ENCODE results near the gene CLCN2. TPM values are rescaled to one million over a fixed set of nuclear protein-coding genes. Genes with fewer than 3 reads are reported as not detected.

The CLCN2 gene
- total and polyA plus RNA-seq, 2 of the 8 experiments (the other 6 are each of a cell fraction or from before 2014, with no cell fraction given) = 13.7 to 16.1 TPM

- Histone ChIP-seq H3K27me3 (replicated peaks in 1 of 4; ENCODE audit: control insufficient read depth in 3 of 4, extremely low read depth in 1 of 4, insufficient read depth in 3 of 4, low read length in 3 of 4) (peaks cover 0 to 3% (median 2%) of the 10 kb centered on the region in 4 experiments; a peak in 4 of 7 replicates), H2AFZ (ENCODE audit: low read length) (no peak overlapping the region), H3K56ac (replicated peaks; ENCODE audit: insufficient read length, low read depth, low read length) (no peak overlapping the region), H2BK120ac (replicated peaks; ENCODE audit: low read depth, low read length) (no peak overlapping the region), H3K14ac (ENCODE audit: insufficient read length) (no peak overlapping the region), H3K9me3 (ENCODE audit: insufficient read depth in 2 of 2, low read depth in 1 of 2, low read length in 1 of 2) (no peaks in the 10 kb centered on the region), H3K23ac (ENCODE audit: insufficient read length) (no peak overlapping the region), H3K18ac (ENCODE audit: extremely low read depth, low read length) (no peak overlapping the region), H2BK12ac (ENCODE audit: low read depth, low read length) (no peak overlapping the region), H3K27ac (ENCODE audit: low read depth, low read length) (no peak overlapping the region), H3K36me3 (ENCODE audit: control insufficient read depth in 2 of 4, insufficient read depth in 4 of 4, low read length in 3 of 4) (peaks cover 2 to 10% (median 8%) of the 10 kb centered on the region in 4 experiments; a peak in 7 of 8 replicates), H4K5ac (ENCODE audit: insufficient read length, low read depth, low read length) (no peak overlapping the region), H2BK5ac (ENCODE audit: low read depth, low read length) (no peak overlapping the region), H3K4me3 (ENCODE audit: extremely low read depth in 1 of 4, insufficient read depth in 2 of 4, low read depth in 3 of 4, low read length in 4 of 4) (no peak overlapping the region), H4K8ac (ENCODE audit: extremely low read depth, insufficient read depth, low read length) (no peak overlapping the region), H4K91ac (replicated peaks; ENCODE audit: insufficient read length, low read length) (no peak overlapping the region), H2BK15ac (ENCODE audit: low read length) (no peak overlapping the region; the same call in 1 of the 2 replicates), H3K79me1 (ENCODE audit: low read depth, low read length) (no peaks in the 10 kb centered on the region), H3K4me1 (replicated peaks in 1 of 4; ENCODE audit: control insufficient read depth in 3 of 4, insufficient read depth in 4 of 4, low read length in 3 of 4) (peaks cover 4 to 14% (median 12%) of the 10 kb centered on the region in 4 experiments), H2BK20ac (ENCODE audit: low read length) (no peak overlapping the region), H3K79me2 (ENCODE audit: control insufficient read depth in 1 of 2, insufficient read depth in 2 of 2, low read length in 2 of 2) (no peaks in the 10 kb centered on the region), H3K23me2 (ENCODE audit: low read depth, low read length) (no peaks in the 10 kb centered on the region; the same call in 1 of the 2 replicates), H4K20me1 (replicated peaks in 1 of 2; ENCODE audit: control insufficient read depth in 1 of 2, insufficient read depth in 2 of 2, low read length in 2 of 2) (peaks cover 0 to 9% of the 10 kb centered on the region in 2 experiments), H3K4ac (replicated peaks; ENCODE audit: insufficient read length, low read depth, low read length) (no peak overlapping the region), H3K4me2 (ENCODE audit: insufficient read depth in 1 of 2, low read depth in 2 of 2, low read length in 2 of 2) (no peak overlapping the region), H2AK5ac (ENCODE audit: low read depth, low read length) (no peak overlapping the region), H3K9ac (replicated peaks in 1 of 4; ENCODE audit: extremely low read depth in 1 of 4, low read depth in 3 of 4, low read length in 3 of 4) (no peak overlapping the region)
- POLR2A ChIA-PET (ENCODE audit: partially characterized antibody) = interaction anchor here (0.6 to 4.2 kb wide), 4 partner anchors 11 to 293 kb away, joined by 3 to 32 read pairs (median 3); partner anchors contain the start of genes CLCN2 and POLR2H
- CTCF ChIA-PET (ENCODE audit: partially characterized antibody) = interaction anchor here (0.9 to 11.5 kb wide), 28 partner anchors 9 to 184 kb away, joined by 3 to 223 read pairs (median 14); partner anchors contain the start of genes CHRD, CLCN2 and FAM131A
- DNase-seq (ENCODE audit: low read depth in 1 of 2, low spot score in 2 of 2) (no peak), FAIRE-seq (no peak)
- WGBS, 2 experiments (ENCODE audit: extremely low coverage in 1 of 2, insufficient coverage in 1 of 2, insufficient read length in 1 of 2, insufficient replicate concordance in 2 of 2, low coverage in 1 of 2, low lambda C conversion rate in 2 of 2, missing lambda C conversion rate in 1 of 2) = 96% methylated on average over 4 of the region's 5 CpGs; no CpG with 5 or more reads in 1 of the 2 experiments
- TF ChIP-seq ZNF274 (IDR thresholded peaks at IDR 0.05; ENCODE audit: borderline replicate concordance, extremely low read depth, low read length) (no peak), KDM5A (IDR thresholded peaks at IDR 0.05; ENCODE audit: low read length) (no peak), SP2 (IDR thresholded peaks at IDR 0.05; ENCODE audit: low read length) (no peak), NANOG (IDR thresholded peaks at IDR 0.05; ENCODE audit: insufficient read depth, low read depth, low read length, poor library complexity, severe bottlenecking) (no peak), CEBPB (IDR thresholded peaks at IDR 0.05; ENCODE audit: low read depth, low read length) (no peak), POU5F1 (IDR thresholded peaks at IDR 0.05; ENCODE audit: low read depth, low read length) (no peak), TAF7 (optimal IDR thresholded peaks at IDR 0.05; ENCODE audit: borderline replicate concordance, low read depth, low read length) (no peak), MAFK (IDR thresholded peaks at IDR 0.05; ENCODE audit: low read depth, low read length) (no peak), PHF8 (conservative IDR thresholded peaks at IDR 0.05; ENCODE audit: low read depth, low read length) (no peak), KDM4A (IDR thresholded peaks at IDR 0.05; ENCODE audit: low read depth, low read length, severe bottlenecking) (no peak), TEAD4 (IDR thresholded peaks at IDR 0.05; ENCODE audit: low read depth, low read length) (no peak), CHD1 (IDR thresholded peaks at IDR 0.05; ENCODE audit: low read depth, low read length) (no peak), JUN (IDR thresholded peaks at IDR 0.05; ENCODE audit: low read depth, low read length) (no peak)
- TF ChIP-seq, protein P1, sequence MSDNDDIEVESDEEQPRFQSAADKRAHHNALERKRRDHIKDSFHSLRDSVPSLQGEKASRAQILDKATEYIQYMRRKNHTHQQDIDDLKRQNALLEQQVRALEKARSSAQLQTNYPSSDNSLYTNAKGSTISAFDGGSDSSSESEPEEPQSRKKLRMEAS (IDR thresholded peaks at IDR 0.05) = no peak
Observed at GRCh38 chr3:184372911-184373310, 11.5 kb upstream of the CLCN2 start.
